Common myeloid progenitor, CD34-positive (primary cell): ENCODE results near the gene SPN.
A peak's percentile ranks its signal among the peaks of the same experiment; 100 is the strongest.
"Not testable (repeated sequence)": the region's sequence is repeated elsewhere in the genome, so short reads cannot be mapped to it uniquely, and the experiment has no call there.

Experiments used
- CTCF ChIA-PET: fragments of 350-600 bp; sonication (Branson Sonifier 250); formaldehyde crosslinking; loops from one replicate; lab custom pipeline; 2021; ENCODE audit warnings: antibody characterized with exemption; lab: Charles Lee
- POLR2A ChIA-PET: fragments of 350-600 bp; sonication (Branson Sonifier 250); formaldehyde crosslinking; loops from one replicate; lab custom pipeline; 2021; ENCODE audit warnings: antibody characterized with exemption; lab: Charles Lee
- DNase-seq, 3 donors: peaks; one replicate each; pipeline versions ENCODE4 v3.0.0 to v3.0.0-alpha.2; 2013
- H3K27ac ChIP-seq, 2 experiments: 1 replicate in 1 of 2; 2 replicates in 1 of 2; pipeline ENCODE4 v1.7.0; 2013; ENCODE audit warnings: inconsistent platforms in 2 of 2, low read length in 2 of 2, mild to moderate bottlenecking in 2 of 2, low read depth in 1 of 2, moderate library complexity in 1 of 2; ENCODE audit not compliant: severe bottlenecking in 2 of 2, insufficient read depth in 1 of 2, poor library complexity in 1 of 2
- H3K27me3 ChIP-seq, 5 experiments: replicated peaks in 2 of 5; 1 replicate in 3 of 5; 2 replicates in 2 of 5; pipeline versions ENCODE4 v1.6.1 to v1.7.0; 2013; ENCODE audit warnings: low read length in 4 of 5, mild to moderate bottlenecking in 2 of 5, moderate library complexity in 2 of 5, inconsistent platforms in 1 of 5; ENCODE audit not compliant: insufficient read depth in 5 of 5, control insufficient read depth in 4 of 5
- H3K36me3 ChIP-seq, 4 experiments: 1 replicate in 2 of 4; 2 replicates in 2 of 4; pipeline versions ENCODE4 v1.6.1 to v1.7.0; 2013; ENCODE audit warnings: low read length in 3 of 4, control low read depth in 1 of 4, mild to moderate bottlenecking in 1 of 4; ENCODE audit not compliant: control insufficient read depth in 4 of 4, insufficient read depth in 4 of 4
- H3K4me1 ChIP-seq, 4 experiments: 1 replicate in 3 of 4; 2 replicates in 1 of 4; pipeline versions ENCODE4 v1.6.1 to v1.7.1; 2013; ENCODE audit warnings: low read length in 3 of 4, mild to moderate bottlenecking in 3 of 4, control low read depth in 1 of 4, inconsistent platforms in 1 of 4, moderate library complexity in 1 of 4; ENCODE audit not compliant: control insufficient read depth in 4 of 4, insufficient read depth in 4 of 4; ENCODE audit errors: control extremely low read depth in 1 of 4
- H3K4me3 ChIP-seq, 7 experiments: 1 replicate in 4 of 7; 2 replicates in 3 of 7; pipeline versions ENCODE4 v1.5.1 to v1.7.0; 2013; ENCODE audit warnings: mild to moderate bottlenecking in 7 of 7, low read length in 6 of 7, moderate library complexity in 6 of 7, inconsistent platforms in 2 of 7, low read depth in 2 of 7, control low read depth in 1 of 7; ENCODE audit not compliant: insufficient read depth in 4 of 7, control insufficient read depth in 1 of 7; ENCODE audit errors: extremely low read depth in 1 of 7
- H3K9me3 ChIP-seq, 5 experiments: 1 replicate in 4 of 5; 2 replicates in 1 of 5; pipeline versions ENCODE4 v1.6.1 to v1.7.1; 2013; ENCODE audit warnings: low read length in 4 of 5, mild to moderate bottlenecking in 2 of 5, inconsistent platforms in 1 of 5, low read depth in 1 of 5, moderate library complexity in 1 of 5; ENCODE audit not compliant: control insufficient read depth in 4 of 5, insufficient read depth in 2 of 5; ENCODE audit errors: control extremely low read depth in 1 of 5
- whole genome bisulfite sequencing: methylation state at CpG from one replicate; pipeline ENCODE4 v1.1.5; 2013; ENCODE audit not compliant: insufficient coverage; 5-methylcytosine and 5-hydroxymethylcytosine counted together

SPN gene

GRCh38 chr16:29635902-29636301, 27.1 kb upstream of the SPN start:
- CTCF ChIA-PET, result interaction anchor here (1.1 kb wide), 1 partner anchor 28 kb away, joined by 4 read pairs; no protein-coding TSS in a partner anchor
- H3K9me3 ChIP-seq, H3K4me1 ChIP-seq, H3K4me3 ChIP-seq, POLR2A ChIA-PET, H3K27ac ChIP-seq, H3K36me3 ChIP-seq, DNase-seq, H3K27me3 ChIP-seq: not testable (repeated sequence)
- WGBS, result 93% methylated on average over 4 of the region's 16 CpGs

GRCh38 chr16:29636368-29636767, 26.7 kb upstream of the SPN start:
- peaks cover 0 to 12% (median 7%) of the 10 kb centered on the region in 4 experiments for H3K4me1 ChIP-seq
- H3K27ac ChIP-seq, H3K4me3 ChIP-seq, POLR2A ChIA-PET, H3K9me3 ChIP-seq, H3K36me3 ChIP-seq, DNase-seq, H3K27me3 ChIP-seq: not testable (repeated sequence)
- WGBS, result no CpG with 5 or more reads among the region's 5 CpGs
- CTCF ChIA-PET, result interaction anchor here (1.1 kb wide), 1 partner anchor 27 kb away, joined by 4 read pairs; no protein-coding TSS in a partner anchor

- H3K36me3 ChIP-seq, H3K27ac ChIP-seq, H3K27me3 ChIP-seq, H3K9me3 ChIP-seq, POLR2A ChIA-PET, DNase-seq, CTCF ChIA-PET, H3K4me3 ChIP-seq: not testable (repeated sequence)
- H3K4me1 ChIP-seq, result peaks cover 0 to 29% (median 16%) of the 10 kb centered on the region in 4 experiments
- 97% methylated on average over 8 of the region's 8 CpGs for WGBS
These were observed 24.3 kb upstream of the SPN start for GRCh38 chr16:29638751-29639150.

- Histone ChIP-seq H3K36me3 (no peaks in the 10 kb centered on the region), H3K4me1 (peaks cover 6 to 49% (median 35%) of the 10 kb centered on the region in 4 experiments), H3K27ac (no peak overlapping the region), H3K27me3 (no peaks in the 10 kb centered on the region), H3K9me3 (no peaks in the 10 kb centered on the region), H3K4me3 (peak overlapping the region in 1 of 7 experiments; percentile 4)
- POLR2A ChIA-PET, result interaction anchor here (1.0 to 1.8 kb wide), 3 partner anchors 21 to 35 kb away, joined by 3 to 10 read pairs (median 3); partner anchors contain the start of gene SPN
- DNase-seq, result peak; percentile 54 to 59 (median 58)
- 16% methylated on average over 3 of the region's 3 CpGs for whole genome bisulfite sequencing
- CTCF ChIA-PET, result interaction anchor here (0.8 to 4.0 kb wide), 15 partner anchors 9 to 163 kb away, joined by 3 to 21 read pairs (median 4); partner anchors contain the start of genes QPRT and SPN
These were observed 21.5 kb upstream of the SPN start for GRCh38 chr16:29641561-29641960.

- Histone ChIP-seq H3K27me3 (no peaks in the 10 kb centered on the region), H3K4me1 (peaks cover 6 to 49% (median 35%) of the 10 kb centered on the region in 4 experiments), H3K27ac (no peak overlapping the region), H3K4me3 (no peak overlapping the region), H3K9me3 (no peaks in the 10 kb centered on the region), H3K36me3 (no peaks in the 10 kb centered on the region)
- DNase-seq, result no peak
- ChIA-PET CTCF (interaction anchor here (1.0 to 4.0 kb wide), 8 partner anchors 11 to 74 kb away, joined by 3 to 20 read pairs (median 4); partner anchors contain the start of gene SPN), POLR2A (no interaction called here)
- WGBS, result 98% methylated on average over 5 of the region's 7 CpGs
These were observed 19.5 kb upstream of the SPN start for GRCh38 chr16:29643596-29643995.

GRCh38 chr16:29644338-29644857, 18.6 kb upstream of the SPN start:
- Histone ChIP-seq H3K9me3 (no peaks in the 10 kb centered on the region), H3K27ac (peak overlapping the region in 1 of 2 experiments; percentile 47), H3K4me3 (no peak overlapping the region), H3K27me3 (no peaks in the 10 kb centered on the region), H3K36me3 (no peaks in the 10 kb centered on the region), H3K4me1 (peaks cover 7 to 53% (median 36%) of the 10 kb centered on the region in 4 experiments)
- 90% methylated on average over 9 of the region's 9 CpGs for WGBS
- POLR2A ChIA-PET, result no interaction called here
- DNase-seq, result no peak
- CTCF ChIA-PET, result interaction anchor here (1.0 to 4.0 kb wide), 4 partner anchors 16 to 55 kb away, joined by 3 to 20 read pairs (median 4); partner anchors contain the start of gene SPN
